ENCODE measurements around the gene UBE2F.

UBE2F gene

DNA sequence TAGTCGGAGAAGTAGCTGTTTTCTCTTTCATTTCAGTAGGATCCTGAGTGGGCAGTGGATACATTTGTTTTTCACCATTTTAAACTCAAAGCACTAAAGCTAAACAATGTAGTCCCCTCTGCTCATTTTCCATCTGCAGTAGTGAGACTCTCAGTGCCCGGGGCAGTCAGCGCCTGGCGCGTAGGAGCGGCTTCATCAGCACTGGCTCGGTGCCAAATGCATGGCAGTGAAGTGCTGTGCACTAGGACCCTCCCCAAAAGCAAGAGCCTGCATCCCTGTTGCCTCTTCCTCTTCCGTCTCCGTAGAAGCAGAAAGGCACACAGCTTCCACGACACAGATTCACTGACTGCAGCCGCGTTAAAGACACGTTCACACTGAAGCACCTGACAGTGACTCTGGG is 114.3 kb downstream of the UBE2F start:
- no peak for DNase-seq (ENCODE audit: low spot score)

DNA sequence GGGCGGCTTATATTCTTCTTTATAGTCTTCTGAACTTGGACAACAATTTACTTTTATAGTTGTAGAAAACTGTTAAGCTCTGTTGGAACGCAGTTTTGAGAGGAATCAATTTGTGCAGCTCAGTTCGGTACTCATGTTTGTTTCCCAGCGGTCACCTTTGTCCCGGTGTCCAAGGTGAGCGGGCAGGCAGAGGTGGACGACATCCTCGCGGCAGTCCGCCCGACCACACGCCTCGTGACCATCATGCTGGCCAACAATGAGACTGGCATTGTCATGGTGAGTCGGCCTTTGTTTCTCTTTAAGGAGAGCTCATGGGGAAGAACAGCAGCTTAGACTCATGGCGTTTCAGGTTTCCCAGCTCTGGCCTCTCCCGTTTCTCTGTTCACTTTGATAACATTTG is 114.7 kb downstream of the UBE2F start:
- no peak for DNase-seq (ENCODE audit: low spot score)

DNA sequence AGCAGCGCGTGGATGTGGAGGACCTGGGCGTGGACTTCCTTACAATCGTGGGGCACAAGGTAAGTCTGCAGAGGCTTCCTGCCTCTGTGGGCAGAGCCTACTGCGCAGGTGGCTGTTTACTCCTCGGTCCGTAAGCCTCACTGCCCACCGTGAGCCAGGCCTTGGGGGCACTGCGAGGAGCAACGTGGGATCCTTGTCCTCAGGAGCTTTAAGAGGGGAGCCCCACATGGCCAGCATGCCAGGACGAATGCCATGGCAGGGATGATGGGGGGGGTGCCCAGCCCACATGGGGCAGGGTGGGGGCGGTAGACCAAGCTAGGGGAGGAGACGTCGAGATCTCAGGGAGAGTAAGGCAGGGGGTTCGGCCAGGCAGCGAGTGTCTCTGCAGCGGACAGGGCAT is 115.3 kb downstream of the UBE2F start:
- DNase-seq (ENCODE audit: low spot score) = no peak

DNA sequence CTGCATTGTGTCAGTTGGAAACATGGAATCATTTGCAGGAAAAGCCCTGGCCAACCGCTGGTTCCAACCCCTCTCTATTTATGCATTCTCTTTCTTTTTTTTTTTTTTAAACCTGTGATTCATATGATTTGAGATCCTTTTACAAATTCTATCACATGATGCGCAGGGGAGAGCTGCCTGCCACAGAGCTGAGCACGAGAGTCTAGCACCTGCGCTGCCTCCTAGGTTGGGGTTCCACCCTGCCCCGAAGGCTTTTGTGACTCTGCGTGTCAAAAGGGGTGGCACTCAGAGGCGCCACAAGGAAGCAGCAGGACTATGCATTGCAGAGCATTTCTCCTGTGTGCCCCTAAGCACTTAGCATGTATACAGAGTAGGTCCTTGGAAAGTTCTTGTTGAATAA is 116.0 kb downstream of the UBE2F start:
- no peak for DNase-seq (ENCODE audit: low spot score)

DNA sequence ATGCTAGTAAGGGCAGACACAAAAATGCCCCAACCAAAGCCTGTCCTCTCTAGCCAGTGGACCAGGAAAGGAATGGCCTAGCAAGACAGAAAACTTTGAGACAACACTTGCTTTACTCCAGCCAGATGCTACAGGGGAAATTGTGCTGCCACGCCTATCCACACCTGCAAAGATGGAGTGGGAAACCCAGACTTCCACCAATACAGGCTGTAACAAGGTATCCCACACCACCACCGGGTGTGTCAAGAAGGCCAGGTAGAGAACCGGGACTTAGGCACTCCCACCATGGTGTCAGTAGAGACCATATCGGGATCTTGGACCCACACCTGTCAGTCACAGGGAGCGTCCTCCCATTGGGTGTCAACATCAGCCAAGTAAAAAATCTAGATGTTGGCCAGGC is 117.1 kb downstream of the UBE2F start:
- no peak for DNase-seq (ENCODE audit: low spot score)

DNA sequence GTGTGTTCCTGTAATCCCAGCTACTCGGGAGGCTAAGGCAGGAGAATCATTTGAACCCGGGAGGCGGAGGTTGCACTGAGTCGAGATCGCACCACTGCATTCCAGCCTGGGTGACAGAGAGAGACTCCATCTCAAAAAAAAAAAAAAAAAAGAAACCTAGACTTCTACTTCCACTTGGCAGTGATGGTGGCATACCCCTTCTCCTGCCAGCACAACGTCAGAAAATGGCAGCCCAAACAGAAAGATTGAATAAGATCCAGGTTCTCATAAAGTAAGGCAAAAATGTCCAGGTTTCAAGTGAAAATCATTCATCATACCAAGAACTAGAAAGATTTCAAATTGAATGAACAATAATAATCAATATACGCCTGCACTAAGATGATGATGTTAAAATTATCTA is 117.9 kb downstream of the UBE2F start:
- DNase-seq (ENCODE audit: low spot score) = no peak

DNA sequence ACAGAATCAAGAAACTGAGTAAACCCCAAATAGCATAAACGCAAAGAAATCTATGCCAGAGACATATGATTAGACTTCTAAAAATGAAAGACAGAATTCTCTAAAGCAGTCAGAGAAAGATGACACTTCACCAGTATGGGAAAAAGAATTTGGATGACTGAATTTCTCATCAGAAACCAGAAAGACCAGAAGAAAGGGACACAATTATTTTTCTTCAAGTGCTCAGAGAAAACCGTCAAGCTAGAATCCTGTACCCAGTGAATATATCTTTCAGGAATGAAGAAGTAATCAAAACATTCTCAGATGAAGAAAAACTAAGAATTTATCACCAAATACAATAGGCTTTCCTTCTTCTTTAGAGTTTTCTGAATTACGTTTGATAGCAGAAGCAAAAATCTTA is 119.1 kb downstream of the UBE2F start:
- no peak for DNase-seq (ENCODE audit: low spot score)

DNA sequence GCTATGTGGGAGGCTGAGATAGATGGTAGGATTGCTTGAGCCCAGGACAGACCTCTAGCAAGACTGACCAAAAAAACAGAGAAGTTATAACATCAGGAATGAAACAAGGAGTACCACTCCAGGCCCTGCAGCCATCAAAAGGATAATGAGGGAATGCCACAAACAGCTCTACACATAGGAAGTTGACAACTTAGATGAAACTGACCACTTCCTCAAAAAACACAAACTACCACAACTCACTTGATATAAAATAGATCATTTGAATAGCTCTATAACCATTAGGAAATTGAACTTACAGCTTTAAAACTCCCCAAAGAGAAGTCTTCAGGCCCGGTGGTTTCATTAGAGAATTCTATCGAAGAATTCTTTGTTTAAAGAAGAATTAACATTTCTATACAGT is 120.4 kb downstream of the UBE2F start:
- DNase-seq (ENCODE audit: low spot score) = no peak

DNA sequence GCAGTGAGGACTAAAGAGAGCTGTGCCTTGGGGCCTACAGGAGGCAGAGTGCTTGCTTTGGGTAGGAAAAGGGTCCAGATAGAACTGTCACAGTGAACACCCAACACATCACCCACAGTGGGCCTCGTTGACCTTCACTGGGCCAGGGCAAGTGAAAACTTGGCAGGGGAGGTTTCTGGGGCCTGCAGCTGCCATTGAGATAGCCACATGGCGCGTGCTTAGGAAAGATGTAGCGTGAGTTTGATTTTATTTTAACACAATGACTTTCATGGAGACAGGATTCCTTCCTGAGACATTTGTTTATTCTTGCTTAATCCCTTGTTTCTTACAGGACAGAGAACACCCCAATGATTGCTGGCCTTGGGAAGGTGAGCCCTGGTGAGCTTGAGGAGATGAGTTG is 124.1 kb downstream of the UBE2F start:
- DNase-seq (ENCODE audit: low spot score) = no peak

DNA sequence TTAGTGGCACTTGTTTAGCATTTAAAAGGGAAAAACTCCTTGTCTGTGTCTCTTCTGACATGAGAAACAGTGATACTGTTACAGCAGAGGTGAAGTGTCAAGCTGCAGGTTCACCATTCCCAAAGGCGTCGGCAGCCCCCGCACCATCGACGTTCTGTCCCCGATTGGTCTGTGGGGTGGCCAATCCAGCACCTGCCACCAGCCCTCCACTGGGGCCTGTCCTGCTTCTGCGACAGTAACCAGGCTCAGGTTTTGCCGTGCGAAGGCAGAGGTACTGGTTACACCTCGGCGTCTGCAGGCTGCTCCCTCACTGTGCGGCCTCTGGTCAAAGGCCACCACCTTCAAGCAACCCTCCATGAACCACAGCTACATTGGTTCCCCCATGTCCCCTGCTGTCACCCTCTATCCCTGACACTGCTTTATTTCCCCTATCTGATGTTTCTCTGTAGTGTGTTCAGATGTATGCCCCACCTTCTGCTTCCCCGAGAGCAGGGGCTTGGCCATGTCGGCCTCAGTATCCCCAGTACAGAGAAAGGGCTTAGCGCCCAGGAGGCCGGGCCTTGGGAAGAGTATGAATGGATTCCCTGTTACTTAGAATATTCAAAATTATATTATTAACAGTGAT is 124.7 kb downstream of the UBE2F start:
- no peak for DNase-seq (ENCODE audit: low spot score)
